ENCODE data around the gene TEX101.
"Not testable (repeated sequence)": the region's sequence is repeated elsewhere in the genome, so short reads cannot be mapped to it uniquely, and the experiment has no call there.

- TF ChIP-seq CTCF (IDR thresholded peaks at IDR 0.05; ENCODE audit: borderline replicate concordance, extremely low read depth, low read length, poor library complexity, severe bottlenecking); EZH2 (IDR thresholded peaks at IDR 0.05; ENCODE audit: borderline replicate concordance, low read depth, low read length, severe bottlenecking): not testable (repeated sequence)
Measured at GRCh38 chr19:43393501-43393900, 21.2 kb upstream of the TEX101 start.
